Amniotic stem cell (primary cell): ENCODE results near the gene ACBD6.
A peak's percentile ranks its signal among the peaks of the same experiment; 100 is the strongest.
"Not testable (repeated sequence)": the region's sequence is repeated elsewhere in the genome, so short reads cannot be mapped to it uniquely, and the experiment has no call there.

Experiments
- DNase-seq: peaks from one replicate; lab custom pipeline; 2025; lab: John Stamatoyannopoulos, UW

Gene ACBD6

DNA sequence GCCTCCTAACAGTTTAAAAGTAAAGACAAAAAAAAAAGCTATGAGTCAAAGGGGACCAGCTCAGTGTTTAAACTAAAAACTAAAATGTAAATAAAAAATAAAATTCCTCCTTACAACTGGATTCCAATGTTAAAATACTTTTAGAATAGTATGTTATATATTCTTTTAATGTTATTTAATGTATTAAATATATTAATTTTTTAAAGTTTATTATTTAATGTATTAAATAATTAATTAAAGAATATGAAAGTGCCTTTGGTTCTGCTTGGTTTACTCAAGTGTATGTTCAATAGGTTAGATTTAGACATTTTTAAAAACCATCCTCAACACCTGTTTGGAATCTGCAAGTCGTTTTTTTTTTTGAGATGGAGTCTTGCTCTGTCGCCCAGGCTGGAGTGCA is 13.1 kb downstream of the ACBD6 start:
- no peak for DNase-seq

- DNase-seq: no peak
Measured at GRCh38 chr1:180488661-180489060, 13.7 kb downstream of the ACBD6 start.

- DNase-seq: no peak
Measured at GRCh38 chr1:180486092-180486491, 16.3 kb downstream of the ACBD6 start.

- DNase-seq: no peak
Measured at GRCh38 chr1:180484490-180484889, 17.9 kb downstream of the ACBD6 start.

DNA sequence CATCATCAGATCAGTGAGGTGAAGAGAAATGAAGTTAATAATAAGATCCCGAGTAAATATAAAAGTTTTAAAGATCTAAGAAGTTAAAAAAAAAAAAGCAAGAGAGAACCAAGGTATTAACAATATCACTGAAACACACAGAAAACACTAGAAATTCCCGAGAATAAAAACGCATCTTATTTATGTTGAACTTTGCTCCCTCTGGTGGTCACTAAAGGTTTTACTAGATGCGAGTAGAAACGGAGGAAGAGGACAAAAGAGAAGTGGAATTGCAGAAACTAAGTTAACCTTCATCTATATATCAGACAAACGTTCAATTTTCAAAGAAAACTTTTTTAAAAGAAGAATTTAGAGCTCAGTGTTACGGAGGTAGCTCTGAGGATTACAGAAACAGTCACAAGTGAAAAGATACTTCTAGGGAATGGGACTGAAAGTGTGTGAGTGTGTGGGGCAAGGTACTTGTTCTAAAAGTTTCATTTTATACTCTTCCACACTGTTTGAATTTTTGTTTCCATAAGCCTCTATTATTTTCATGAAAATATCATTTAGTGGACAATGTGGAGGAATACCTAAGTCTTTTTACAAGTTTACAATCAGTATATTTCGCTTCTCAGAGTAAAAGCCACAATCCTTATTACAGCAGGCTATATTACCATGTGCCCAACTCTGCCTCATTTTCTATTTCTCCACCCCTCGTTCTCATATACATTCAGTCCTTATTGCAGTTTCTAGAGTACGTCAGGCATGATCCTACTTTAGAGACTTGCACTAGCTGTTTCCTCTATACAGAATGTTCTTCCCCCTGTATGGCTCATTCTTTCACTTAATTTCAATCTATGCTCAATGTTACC is 19.7 kb downstream of the ACBD6 start:
- DNase-seq: peak; percentile 60

- DNase-seq: no peak
Measured at GRCh38 chr1:180470031-180470430, 32.3 kb downstream of the ACBD6 start.

GRCh38 chr1:180468311-180468710 is 34.1 kb downstream of the ACBD6 start:
- no peak for DNase-seq

DNA sequence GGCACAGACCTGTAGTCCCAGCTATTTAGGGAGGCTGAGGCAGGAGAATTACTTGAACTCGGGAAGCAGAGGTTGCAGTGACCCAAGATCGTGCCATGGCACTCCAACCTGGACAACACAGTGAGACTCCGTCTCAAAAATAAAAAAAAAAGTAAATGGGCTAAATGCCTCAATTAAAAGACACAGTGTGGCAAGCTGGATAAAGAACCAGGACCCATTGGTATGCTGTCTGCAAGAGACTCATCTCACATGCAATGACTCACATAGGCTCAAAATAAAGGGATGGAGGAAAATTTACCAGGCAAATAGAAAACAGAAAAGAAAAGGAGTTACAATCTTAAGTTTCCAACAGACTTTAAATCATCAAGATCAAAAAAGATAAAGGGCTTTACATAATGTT is 40.3 kb downstream of the ACBD6 start:
- no peak for DNase-seq

DNA sequence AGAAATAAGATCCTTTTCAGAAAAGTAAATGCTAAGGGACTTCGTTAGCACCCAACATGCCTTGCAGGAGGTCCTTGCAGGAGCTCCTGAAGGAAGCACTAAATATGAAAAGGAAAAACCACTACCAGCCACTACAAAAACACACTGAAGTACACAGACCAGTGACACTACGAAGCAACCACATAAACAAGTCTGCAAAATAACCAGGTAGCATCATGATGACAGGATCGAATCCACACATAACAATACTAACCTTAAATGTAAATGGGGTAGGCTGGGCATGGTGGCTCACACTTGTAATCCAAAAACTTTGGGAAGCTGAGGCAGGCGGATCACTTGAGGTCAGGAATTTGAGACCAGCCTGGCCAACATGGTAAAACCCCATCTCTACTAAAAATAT is 40.7 kb downstream of the ACBD6 start:
- not testable (repeated sequence) for DNase-seq

GRCh38 chr1:180458807-180459206 is 43.6 kb downstream of the ACBD6 start:
- no peak for DNase-seq

DNA sequence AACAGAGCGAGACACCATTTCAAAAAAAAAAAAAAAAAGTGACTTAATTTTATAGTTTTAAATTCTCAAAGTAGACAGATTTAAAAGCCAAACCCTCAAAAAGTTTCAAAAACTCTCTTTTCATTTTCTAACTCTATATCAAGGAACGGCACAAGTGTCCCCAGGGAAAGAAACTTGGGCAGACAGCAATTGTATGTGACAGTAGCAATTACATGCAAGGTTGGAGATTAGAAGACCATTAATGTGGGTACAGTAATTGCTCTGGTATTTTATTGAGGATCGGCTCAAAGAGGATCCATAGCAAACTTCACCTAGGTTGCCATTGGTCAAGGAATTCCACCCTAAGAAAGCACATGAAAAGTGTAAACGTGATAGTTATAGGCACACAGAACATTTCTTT is 46.2 kb downstream of the ACBD6 start:
- no peak for DNase-seq

DNA sequence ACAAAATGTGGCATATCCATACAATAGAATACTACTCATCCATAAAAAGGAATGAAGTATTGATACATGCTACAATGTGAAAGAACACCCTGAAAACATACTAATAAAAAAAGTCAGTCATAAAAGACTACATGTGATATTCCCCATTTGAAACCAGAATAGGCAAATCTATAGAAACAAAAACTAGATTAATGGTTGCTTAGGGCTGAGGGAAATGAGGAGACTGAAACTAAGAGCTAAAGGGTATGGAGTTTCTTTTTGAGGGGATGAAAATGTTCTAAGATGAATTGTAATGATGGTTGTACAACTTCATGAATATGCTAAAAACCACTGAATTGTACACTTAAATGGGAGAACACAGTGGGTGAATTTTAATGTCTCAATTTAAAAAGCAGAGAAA is 50.9 kb downstream of the ACBD6 start:
- DNase-seq: no peak

DNA sequence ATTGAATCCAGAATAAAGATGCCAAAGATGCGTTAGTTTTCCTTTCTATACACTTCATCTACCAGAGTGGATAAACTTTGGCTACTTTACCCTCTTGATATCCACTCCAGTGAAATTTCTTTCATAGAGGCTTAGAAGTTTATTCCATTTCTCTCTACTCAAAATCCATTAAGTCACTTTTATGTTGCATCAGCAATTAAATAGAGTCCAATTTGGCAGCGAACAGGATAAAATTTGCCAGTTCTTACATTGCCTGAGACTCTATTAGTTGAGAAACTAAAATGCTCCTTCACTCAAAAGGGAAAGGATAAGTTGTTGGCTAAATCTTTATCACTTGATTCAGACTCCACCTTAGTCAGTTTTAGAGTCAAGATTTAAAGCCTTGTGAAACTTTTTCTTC is 57.9 kb downstream of the ACBD6 start:
- no peak for DNase-seq

GRCh38 chr1:180440335-180440734 is 62.0 kb downstream of the ACBD6 start:
- DNase-seq: no peak

DNA sequence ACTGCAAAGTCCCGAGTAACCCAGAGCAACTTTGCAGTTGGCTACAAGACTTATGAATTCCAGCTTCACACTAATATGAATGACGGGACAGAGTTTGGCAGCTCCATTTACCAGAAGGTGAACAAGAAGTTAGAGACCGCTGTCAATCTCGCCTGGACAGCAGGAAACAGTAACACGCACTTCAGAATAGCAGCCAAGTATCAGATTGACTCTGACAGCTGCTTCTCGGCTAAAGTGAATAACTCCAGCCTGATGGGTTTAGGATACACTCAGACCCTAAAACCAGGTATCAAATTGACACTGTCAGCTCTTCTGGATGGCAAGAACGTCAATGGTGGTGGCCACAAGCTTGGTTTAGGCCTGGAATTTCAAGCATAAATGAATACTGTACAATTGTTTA is 66.8 kb downstream of the ACBD6 start:
- no peak for DNase-seq

DNA sequence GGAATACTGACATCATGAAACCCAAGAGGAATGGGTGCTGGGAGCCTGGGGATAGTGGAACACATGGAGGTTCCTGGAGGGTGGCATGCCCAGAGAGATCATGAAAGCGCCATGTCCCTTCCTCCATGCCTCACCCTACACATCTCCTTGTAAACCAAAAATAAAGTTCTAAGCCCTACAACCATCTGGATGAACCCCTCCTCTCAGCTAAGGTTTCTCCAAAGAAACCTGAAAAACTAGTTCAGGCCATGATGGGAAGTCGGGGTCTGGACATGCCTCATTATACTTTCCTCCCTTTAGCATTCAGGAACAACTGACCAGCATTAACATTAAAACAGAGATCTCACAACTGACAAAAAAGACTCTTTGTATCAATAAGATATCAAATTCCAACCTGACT is 68.5 kb downstream of the ACBD6 start:
- DNase-seq: no peak

GRCh38 chr1:180431683-180432082 is 70.7 kb downstream of the ACBD6 start:
- no peak for DNase-seq

DNA sequence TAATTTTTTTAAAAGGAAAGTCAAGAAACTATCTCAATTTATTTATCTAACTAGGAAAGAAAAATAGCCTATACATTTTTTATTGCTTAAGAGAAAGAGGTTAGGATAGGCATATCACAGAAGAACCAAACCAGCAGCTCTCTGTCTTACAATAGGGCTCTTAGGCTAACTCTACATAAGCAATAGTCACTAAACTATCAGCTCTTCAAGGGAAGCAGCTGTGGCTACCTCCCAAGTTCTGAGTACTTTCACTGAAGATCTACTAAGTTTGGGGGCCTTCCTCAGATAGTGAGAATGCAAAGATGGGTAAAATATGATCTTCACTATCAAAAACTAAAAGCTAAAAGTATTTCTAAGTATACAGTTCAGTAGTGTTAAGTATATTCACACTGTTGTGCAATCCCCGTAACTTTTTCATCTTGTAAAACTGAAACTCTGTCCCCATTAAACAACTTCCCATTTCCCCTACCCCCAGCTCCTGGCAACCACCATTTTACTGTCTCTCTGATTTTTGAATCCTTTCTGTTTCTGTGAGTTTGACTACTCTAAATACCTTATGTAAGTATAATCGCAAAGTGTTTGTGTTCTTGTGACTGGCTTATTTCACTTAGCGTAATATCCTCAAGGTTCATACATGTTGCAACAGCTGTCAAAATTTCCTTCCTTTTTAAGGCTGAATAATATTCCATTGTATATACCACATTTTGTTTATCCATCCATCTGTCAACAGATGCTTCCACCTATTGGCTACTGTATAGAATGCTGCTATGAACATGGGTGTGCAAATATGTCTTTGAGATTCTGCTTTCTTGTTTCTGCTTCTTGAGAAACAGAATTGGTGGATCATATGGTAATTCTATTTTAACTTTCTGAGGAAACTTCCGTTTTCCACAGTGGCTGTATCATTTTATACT is 73.3 kb downstream of the ACBD6 start:
- no peak for DNase-seq

DNA sequence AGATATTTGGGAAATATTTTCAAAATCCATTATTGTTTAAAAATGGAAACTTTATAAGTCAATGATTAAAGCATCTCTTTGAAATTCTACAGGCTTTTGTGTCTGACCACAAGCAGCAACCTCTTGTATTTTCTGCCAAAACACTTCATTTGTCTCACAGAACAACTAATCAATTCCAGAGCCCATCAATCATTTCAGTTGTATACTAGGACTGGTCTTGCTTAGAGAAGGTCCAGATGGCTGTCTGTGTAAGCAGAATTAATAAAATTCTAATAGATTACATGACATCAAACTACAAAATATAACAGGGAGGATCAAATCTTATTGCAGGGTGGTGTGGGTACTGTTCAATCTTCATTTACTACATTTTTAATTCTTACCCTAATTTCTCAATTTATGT is 76.4 kb downstream of the ACBD6 start:
- no peak for DNase-seq

DNA sequence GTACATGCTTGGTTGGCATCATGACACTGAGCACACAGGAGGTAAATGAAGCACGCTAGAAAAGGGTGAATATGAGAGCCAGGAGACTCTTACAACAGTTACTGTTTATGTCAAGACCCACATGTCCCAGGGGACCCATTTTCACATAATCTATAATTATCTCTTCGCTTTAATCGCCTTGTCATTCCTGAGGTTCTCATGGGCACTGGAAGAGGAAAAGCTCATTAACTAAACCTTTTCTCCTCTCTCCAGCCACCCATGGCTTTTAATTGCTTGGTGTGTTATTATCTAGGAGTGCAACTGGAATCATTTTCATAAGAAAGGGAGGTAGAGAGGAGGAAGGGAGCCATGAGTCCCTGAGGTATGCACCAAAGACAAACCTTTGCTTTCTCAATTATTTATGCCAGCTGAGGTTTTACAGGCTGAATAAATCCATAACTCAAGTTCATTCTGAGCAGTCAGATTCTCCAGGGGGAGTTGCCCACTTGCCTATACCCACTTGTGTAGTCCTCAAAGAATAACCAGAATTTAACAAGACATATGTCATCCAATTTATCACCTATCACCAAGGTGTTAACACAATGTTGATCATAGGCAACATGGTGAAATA is 77.4 kb downstream of the ACBD6 start:
- no peak for DNase-seq

GRCh38 chr1:180421614-180422013 is 80.8 kb downstream of the ACBD6 start:
- DNase-seq: no peak

DNA sequence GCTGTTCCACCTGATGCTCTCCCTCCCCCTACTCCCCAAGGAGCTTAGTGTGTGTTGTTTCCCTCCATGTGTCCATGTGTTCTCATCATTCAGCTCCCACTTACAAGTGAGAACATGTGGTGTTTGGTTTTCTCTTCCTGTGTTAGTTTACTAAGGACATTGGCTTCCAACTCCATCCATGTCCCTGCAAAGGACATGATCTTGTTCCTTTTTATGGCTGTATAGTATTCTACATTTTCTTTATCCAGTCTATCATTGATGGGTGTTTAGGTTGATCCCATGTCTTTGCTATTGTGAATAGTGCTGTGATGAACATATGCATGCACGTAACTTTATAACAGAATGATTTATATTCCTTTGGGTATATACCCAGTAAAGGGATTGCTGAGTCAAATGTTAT is 81.2 kb downstream of the ACBD6 start:
- not testable (repeated sequence) for DNase-seq
